ENCODE data around the gene ZNF644.

GRCh38 chr1:90963236-90963635 lies 58.6 kb downstream of the ZNF644 start:
- TF ChIP-seq NR2F2 (IDR thresholded peaks at IDR 0.05): no peak
- no peak for TF ChIP-seq YY1 (IDR thresholded peaks at IDR 0.05)
- TF ChIP-seq CTCF (IDR thresholded peaks at IDR 0.05; ENCODE audit: low read depth, low read length, missing input control): no peak
- no peak for TF ChIP-seq TAF1 (conservative IDR thresholded peaks at IDR 0.05)
- no peak for TF ChIP-seq ATF3 (IDR thresholded peaks at IDR 0.05)
- TF ChIP-seq MAX (IDR thresholded peaks at IDR 0.05): no peak
- no peak for TF ChIP-seq FOXA1 (IDR thresholded peaks at IDR 0.05)
- no peak for TF ChIP-seq SP1 (IDR thresholded peaks at IDR 0.05)
- no peak for TF ChIP-seq RAD21 (IDR thresholded peaks at IDR 0.05)
- no peak for TF ChIP-seq GABPA (IDR thresholded peaks at IDR 0.05 in 1 of 2, conservative IDR thresholded peaks at IDR 0.05 in 1 of 2)
- TF ChIP-seq JUND (IDR thresholded peaks at IDR 0.05): no peak
- no peak for TF ChIP-seq FOXA2 (IDR thresholded peaks at IDR 0.05)
- no peak for TF ChIP-seq RXRA (IDR thresholded peaks at IDR 0.05)
- no peak for TF ChIP-seq REST (IDR thresholded peaks at IDR 0.05)
